AG20443 (cell line): Measurements from ENCODE around the gene ITLN2.
"Not testable (repeated sequence)": the region's sequence is repeated elsewhere in the genome, so short reads cannot be mapped to it uniquely, and the experiment has no call there.

Experiments
- DNase-seq: peaks from one replicate; pipeline ENCODE4 v3.0.0; 2012; ENCODE audit warnings: low spot score, mixed read lengths

Gene ITLN2

DNA sequence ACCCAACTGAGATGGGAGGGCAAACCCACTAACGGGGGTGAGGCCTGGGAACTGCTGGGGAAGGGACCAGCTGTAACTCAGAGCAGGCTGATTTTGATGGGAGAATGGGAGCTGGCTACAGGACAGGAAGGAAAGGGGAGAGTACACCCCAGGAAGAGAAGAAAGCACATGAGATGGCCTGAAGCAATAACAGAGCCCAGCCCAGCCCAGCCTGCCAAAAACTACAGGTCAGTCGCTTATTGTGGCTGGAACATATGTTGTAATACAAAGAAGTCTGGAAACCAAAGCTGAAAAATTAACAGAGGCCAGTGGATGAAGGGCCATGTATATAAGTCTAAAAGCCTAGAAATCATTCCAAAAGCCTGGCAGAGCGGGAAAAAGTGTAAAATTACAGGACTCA, 1.6 kb downstream of the ITLN2 start:
- no peak for DNase-seq

GRCh38 chr1:160952129-160952510, 2.5 kb downstream of the ITLN2 start:
- DNase-seq: no peak

GRCh38 chr1:160951443-160952128, 3.0 kb downstream of the ITLN2 start:
- DNase-seq: peak; percentile 76

- no peak for DNase-seq
Measured at GRCh38 chr1:160950657-160951056, 4.0 kb downstream of the ITLN2 start.

- DNase-seq: no peak
Measured at GRCh38 chr1:160949881-160950280, 4.7 kb downstream of the ITLN2 start.

DNA sequence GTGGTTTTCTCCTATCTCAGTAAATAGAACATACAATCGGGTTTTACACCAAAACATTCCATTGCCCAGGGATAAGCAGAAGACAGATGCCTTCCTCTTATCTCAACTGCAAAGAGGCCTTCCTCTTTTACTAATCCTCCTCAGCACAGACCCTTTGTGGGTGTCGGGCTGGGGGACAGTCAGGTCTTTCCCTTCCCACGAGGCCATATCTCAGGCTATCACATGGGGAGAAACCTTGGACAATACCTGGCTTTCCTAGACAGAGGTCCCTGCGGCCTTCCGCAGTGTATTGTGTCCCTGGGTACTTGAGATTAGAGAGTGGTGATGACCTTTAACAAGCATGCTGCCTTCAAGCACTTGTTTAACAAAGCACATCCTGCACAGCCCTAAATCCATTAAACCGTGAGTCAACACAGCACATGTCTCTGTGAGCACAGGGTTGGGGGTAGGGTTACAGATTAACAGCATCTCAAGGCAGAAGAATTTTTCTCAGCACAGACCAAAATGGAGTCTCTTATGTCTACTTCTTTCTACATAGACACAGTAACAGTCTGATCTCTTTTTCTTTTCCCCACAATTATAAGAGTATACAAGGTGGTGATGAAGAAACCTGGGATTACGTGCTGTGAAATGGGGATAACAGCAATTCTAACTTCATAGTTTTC, 5.3 kb downstream of the ITLN2 start:
- not testable (repeated sequence) for DNase-seq

DNA sequence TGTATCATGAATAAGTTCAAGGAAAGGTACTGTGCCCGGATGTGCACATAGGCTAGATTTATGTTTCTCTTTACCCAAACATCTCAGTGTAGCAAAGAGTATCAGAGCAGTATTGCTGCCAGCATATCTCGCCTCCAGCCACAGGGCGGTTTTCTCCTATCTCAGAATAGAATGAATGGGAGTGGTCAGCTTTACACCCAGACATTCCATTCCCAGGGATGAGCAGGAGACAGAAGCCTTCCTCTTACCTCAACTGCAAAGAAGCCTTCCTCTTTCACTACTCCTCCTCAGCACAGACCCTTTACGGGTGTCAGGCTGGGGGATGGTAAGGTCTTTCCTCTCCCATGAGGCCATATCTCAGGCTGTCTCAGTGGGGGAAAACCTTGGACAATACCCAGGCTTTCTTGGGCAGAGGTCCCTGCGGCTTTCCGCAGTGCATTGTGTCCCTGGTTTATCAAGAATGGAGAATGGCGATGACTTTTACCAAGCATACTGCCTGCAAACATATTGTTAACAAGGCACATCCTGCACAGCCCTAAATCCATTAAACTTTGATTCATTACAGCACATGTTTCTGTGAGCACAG, 7.3 kb downstream of the ITLN2 start:
- not testable (repeated sequence) for DNase-seq

GRCh38 chr1:160945881-160946280, 8.7 kb downstream of the ITLN2 start:
- DNase-seq: not testable (repeated sequence)

DNA sequence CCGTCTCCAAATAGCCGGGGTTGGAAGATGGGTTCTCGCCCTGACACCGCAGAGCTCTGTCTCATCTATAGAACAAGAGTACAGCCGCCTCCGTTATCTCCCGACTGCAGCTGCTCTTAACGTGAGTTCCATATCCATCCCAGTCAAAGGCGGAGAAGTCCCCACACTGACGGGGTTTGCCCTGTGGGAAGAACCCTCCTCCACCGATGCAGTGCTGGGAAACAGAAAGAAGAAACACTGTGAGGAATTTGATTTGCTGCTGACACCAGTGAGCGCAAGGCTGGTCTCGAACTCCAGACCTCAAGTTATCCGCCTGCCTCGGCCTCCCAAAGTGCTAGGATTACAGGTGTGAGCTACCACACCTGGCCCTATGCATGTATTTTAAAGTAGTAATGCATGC, 9.5 kb downstream of the ITLN2 start:
- DNase-seq: no peak

GRCh38 chr1:160942926-160943325, 11.7 kb downstream of the ITLN2 start:
- DNase-seq: no peak

DNA sequence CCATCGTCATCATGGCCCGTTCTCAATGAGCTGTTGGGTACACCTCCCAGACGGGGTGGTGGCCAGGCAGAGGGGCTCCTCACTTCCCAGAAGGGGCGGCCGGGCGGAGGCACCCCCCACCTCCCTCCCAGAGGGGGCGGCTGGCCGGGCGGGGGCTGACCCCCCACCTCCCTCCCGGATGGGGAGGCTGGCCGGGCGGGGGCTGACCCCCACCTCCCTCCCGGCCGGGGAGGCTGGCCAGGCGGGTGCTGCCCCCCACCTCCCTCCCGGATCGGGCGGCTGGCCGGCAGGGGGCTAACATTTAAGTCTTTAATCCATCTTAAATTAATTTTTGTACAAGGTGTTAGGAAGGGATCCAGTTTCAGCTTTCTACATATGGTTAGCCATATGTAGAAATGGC, 17.9 kb downstream of the ITLN2 start:
- DNase-seq: not testable (repeated sequence)

- no peak for DNase-seq
Measured at GRCh38 chr1:160935527-160936258, 18.9 kb downstream of the ITLN2 start.

DNA sequence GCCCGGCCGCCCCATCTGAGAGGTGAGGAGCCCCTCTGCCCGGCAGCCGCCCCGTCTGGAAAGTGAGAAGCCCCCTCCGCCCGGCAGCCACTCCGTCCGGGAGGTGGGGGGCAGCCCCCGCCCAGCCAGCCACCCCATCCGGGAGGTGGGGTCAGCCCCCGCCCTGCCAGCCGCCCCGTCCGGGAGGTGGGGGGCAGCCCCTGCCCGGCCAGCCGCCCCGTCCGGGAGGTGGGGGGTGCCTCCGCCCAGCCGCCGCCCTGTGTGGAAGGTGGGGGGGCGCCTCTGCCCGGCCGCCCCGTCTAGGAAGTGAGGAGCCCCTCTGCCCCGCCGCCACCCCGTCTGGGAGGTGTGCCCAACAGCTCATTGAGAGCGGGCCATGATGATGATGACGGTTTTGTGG, 21.3 kb downstream of the ITLN2 start:
- not testable (repeated sequence) for DNase-seq

DNA sequence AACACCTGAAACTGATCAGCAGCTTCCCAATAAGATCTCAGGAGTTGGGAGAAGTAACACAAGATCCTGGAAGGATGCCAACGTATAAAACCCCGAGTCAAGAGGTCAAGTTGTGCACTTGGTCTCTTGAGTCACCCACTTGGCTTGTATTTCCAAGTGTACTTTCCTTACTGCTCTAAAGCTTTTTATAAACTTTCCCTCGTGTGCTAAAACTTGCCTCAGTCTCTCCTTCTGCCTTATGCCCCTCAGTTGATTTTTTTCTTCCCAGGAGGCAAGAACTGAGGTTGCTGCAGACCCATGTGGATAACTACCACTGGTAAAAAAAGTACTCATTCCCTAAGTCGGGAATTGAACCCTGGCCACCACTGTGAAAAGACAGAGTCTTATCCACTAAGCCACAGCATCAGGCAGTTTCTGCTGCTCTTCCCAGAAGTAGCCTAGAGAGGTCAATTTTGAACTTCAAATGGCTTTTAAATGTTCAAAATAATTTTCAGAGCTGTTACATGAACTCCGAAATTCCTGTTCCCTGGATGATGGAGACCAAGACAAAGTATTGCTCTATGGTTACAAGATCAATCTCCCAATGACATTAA, 28.9 kb downstream of the ITLN2 start:
- DNase-seq: no peak

GRCh38 chr1:160924791-160925651, 29.6 kb downstream of the ITLN2 start:
- no peak for DNase-seq

- no peak for DNase-seq
Measured at GRCh38 chr1:160916666-160917065, 37.9 kb downstream of the ITLN2 start.

- not testable (repeated sequence) for DNase-seq
Measured at GRCh38 chr1:160913229-160913628, 41.4 kb downstream of the ITLN2 start.

DNA sequence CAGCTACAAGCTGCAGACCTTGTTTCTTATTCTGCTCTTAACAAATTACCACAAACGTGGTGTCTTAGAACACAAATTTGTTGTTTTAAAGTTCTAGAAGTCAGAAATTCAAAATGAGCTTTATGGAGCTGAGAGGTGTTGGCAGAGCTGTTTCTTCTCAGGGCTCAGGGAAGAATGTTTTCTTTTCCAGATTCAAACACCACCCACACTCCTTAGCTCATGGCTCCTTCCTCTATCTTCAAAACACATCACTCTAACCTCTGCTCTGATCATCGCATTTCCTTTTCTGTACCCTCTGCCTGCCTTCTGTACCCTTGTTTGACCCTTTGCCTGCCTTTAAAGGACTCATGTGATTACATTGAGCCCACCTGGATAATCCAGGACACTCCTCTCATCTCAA, 42.7 kb downstream of the ITLN2 start:
- DNase-seq: no peak

GRCh38 chr1:160911441-160911840, 43.2 kb downstream of the ITLN2 start:
- DNase-seq: no peak

GRCh38 chr1:160910170-160910750, 44.3 kb downstream of the ITLN2 start:
- DNase-seq: no peak

DNA sequence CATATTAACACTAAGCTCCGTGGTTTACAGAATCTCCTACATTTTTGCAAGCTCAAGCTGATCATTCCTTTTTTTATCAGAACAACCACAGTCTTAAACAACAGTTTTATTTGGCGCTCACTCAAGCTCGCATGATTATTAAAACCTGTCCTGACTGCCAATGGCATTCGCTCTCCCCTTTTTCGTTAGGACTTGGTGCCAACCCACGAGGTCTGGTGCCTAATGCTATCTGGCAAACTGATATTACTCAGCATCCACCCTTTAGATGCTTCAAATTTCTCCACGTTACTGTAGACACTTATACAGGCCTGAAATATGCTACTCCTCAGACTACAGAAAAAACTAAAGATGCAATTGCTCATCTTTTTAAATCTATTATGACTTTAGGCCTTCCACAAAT, 46.6 kb downstream of the ITLN2 start:
- DNase-seq: no peak
